Measurements from ENCODE around the gene MYRFL.
"Not testable (repeated sequence)": the region's sequence is repeated elsewhere in the genome, so short reads cannot be mapped to it uniquely, and the experiment has no call there.

The MYRFL gene

GRCh38 chr12:69843608-69844007 is 18.6 kb downstream of the MYRFL start:
- no peak for DNase-seq (ENCODE audit: low read depth in 3 of 3)

- no peak for DNase-seq (ENCODE audit: low read depth in 3 of 3)
These were observed 19.4 kb downstream of the MYRFL start for GRCh38 chr12:69844416-69844815.

- DNase-seq (ENCODE audit: low read depth in 3 of 3), result no peak
These were observed 19.8 kb downstream of the MYRFL start for GRCh38 chr12:69844836-69845235.

- no peak for DNase-seq (ENCODE audit: low read depth in 3 of 3)
These were observed 21.9 kb downstream of the MYRFL start for GRCh38 chr12:69846976-69847375.

GRCh38 chr12:69851976-69852375 is 26.9 kb downstream of the MYRFL start:
- DNase-seq (ENCODE audit: low read depth in 3 of 3), result no peak

GRCh38 chr12:69853176-69853961 is 28.3 kb downstream of the MYRFL start:
- not testable (repeated sequence) for DNase-seq (ENCODE audit: low read depth in 3 of 3)

- DNase-seq (ENCODE audit: low read depth in 3 of 3), result no peak
These were observed 41.7 kb downstream of the MYRFL start for GRCh38 chr12:69866698-69867097.

GRCh38 chr12:69868695-69869094 is 43.7 kb downstream of the MYRFL start:
- DNase-seq (ENCODE audit: low read depth in 3 of 3), result no peak

- DNase-seq (ENCODE audit: low read depth in 3 of 3), result no peak
These were observed 47.8 kb downstream of the MYRFL start for GRCh38 chr12:69872804-69873203.

GRCh38 chr12:69873429-69873828 is 48.4 kb downstream of the MYRFL start:
- no peak for DNase-seq (ENCODE audit: low read depth in 3 of 3)

GRCh38 chr12:69874606-69875005 is 49.6 kb downstream of the MYRFL start:
- no peak for DNase-seq (ENCODE audit: low read depth in 3 of 3)

- no peak for DNase-seq (ENCODE audit: low read depth in 3 of 3)
These were observed 50.4 kb downstream of the MYRFL start for GRCh38 chr12:69875416-69875935.

- peak; percentile 41 to 55 (median 48) for DNase-seq (ENCODE audit: low read depth in 3 of 3)
These were observed 54.3 kb downstream of the MYRFL start for GRCh38 chr12:69879007-69879960.

GRCh38 chr12:69880571-69880970 is 55.5 kb downstream of the MYRFL start:
- DNase-seq (ENCODE audit: low read depth in 3 of 3), result no peak

GRCh38 chr12:69881771-69882170 is 56.7 kb downstream of the MYRFL start:
- no peak for DNase-seq (ENCODE audit: low read depth in 3 of 3)

GRCh38 chr12:69884386-69884785 is 59.4 kb downstream of the MYRFL start:
- no peak for DNase-seq (ENCODE audit: low read depth in 3 of 3)

GRCh38 chr12:69885658-69886057 is 60.6 kb downstream of the MYRFL start:
- no peak for DNase-seq (ENCODE audit: low read depth in 3 of 3)

GRCh38 chr12:69886109-69886508 is 61.1 kb downstream of the MYRFL start:
- no peak for DNase-seq (ENCODE audit: low read depth in 3 of 3)

GRCh38 chr12:69886715-69887114 is 61.7 kb downstream of the MYRFL start:
- DNase-seq (ENCODE audit: low read depth in 3 of 3), result no peak

GRCh38 chr12:69888901-69889300 is 63.9 kb downstream of the MYRFL start:
- no peak for DNase-seq (ENCODE audit: low read depth in 3 of 3)

- no peak for DNase-seq (ENCODE audit: low read depth in 3 of 3)
These were observed 69.9 kb downstream of the MYRFL start for GRCh38 chr12:69894800-69895383.
